ENCODE measurements around the gene TLR10. TPM values are rescaled to one million over a fixed set of nuclear protein-coding genes. Genes with fewer than 3 reads are reported as not detected.

Gene TLR10
- polyA plus RNA-seq, 1 of the 3 experiments (the other 2 are of a cell fraction), result not detected

- Histone ChIP-seq H3K27me3 (ENCODE audit: insufficient read depth) (no peaks in the 10 kb centered on the region; the same call in 1 of the 2 replicates), H4K20me1 (ENCODE audit: insufficient read depth) (no peaks in the 10 kb centered on the region), H3K36me3 (replicated peaks in 1 of 2; ENCODE audit: control insufficient read depth in 1 of 2, insufficient read depth in 2 of 2, low read length in 1 of 2) (no peaks in the 10 kb centered on the region), H3K9ac (no peak overlapping the region), H2AFZ (ENCODE audit: low read depth) (no peak overlapping the region), H3K9me2 (no peaks in the 10 kb centered on the region), H3K4me3 (ENCODE audit: low read depth in 2 of 2, low read length in 1 of 2) (no peak overlapping the region), H3K27ac (ENCODE audit: low read depth in 2 of 2, low read length in 1 of 2) (no peak overlapping the region), H3F3A (replicated peaks; ENCODE audit: insufficient read depth) (no peaks in the 10 kb centered on the region), H3K4me2 (no peak overlapping the region), H3K79me2 (ENCODE audit: insufficient read depth) (no peaks in the 10 kb centered on the region), H3K4me1 (ENCODE audit: control insufficient read depth in 1 of 2, insufficient read depth in 2 of 2, low read depth in 1 of 2, low read length in 1 of 2) (no peaks in the 10 kb centered on the region; a peak in 1 of 4 replicates), H3K9me3 (no peaks in the 10 kb centered on the region)
- no peak for DNase-seq
- WGBS (ENCODE audit: low lambda C conversion rate), result 70% methylated on average over 3 of the region's 3 CpGs
- ChIA-PET CTCF (interaction anchor here (0.9 to 4.7 kb wide), 2 partner anchors 19 to 42 kb away, joined by 3 to 41 read pairs; partner anchors contain the start of gene TLR10), POLR2A (no interaction called here)
- TF ChIP-seq FOXJ3 (CRISPR knock-in tag; IDR thresholded peaks at IDR 0.05) (no peak), JUND (IDR thresholded peaks at IDR 0.05) (no peak), TCF12 (IDR thresholded peaks at IDR 0.05) (no peak), GATA2 (CRISPR knock-in tag; IDR thresholded peaks at IDR 0.05) (no peak)
- TF ChIP-seq, protein P1, sequence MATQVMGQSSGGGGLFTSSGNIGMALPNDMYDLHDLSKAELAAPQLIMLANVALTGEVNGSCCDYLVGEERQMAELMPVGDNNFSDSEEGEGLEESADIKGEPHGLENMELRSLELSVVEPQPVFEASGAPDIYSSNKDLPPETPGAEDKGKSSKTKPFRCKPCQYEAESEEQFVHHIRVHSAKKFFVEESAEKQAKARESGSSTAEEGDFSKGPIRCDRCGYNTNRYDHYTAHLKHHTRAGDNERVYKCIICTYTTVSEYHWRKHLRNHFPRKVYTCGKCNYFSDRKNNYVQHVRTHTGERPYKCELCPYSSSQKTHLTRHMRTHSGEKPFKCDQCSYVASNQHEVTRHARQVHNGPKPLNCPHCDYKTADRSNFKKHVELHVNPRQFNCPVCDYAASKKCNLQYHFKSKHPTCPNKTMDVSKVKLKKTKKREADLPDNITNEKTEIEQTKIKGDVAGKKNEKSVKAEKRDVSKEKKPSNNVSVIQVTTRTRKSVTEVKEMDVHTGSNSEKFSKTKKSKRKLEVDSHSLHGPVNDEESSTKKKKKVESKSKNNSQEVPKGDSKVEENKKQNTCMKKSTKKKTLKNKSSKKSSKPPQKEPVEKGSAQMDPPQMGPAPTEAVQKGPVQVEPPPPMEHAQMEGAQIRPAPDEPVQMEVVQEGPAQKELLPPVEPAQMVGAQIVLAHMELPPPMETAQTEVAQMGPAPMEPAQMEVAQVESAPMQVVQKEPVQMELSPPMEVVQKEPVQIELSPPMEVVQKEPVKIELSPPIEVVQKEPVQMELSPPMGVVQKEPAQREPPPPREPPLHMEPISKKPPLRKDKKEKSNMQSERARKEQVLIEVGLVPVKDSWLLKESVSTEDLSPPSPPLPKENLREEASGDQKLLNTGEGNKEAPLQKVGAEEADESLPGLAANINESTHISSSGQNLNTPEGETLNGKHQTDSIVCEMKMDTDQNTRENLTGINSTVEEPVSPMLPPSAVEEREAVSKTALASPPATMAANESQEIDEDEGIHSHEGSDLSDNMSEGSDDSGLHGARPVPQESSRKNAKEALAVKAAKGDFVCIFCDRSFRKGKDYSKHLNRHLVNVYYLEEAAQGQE (IDR thresholded peaks at IDR 0.05; ENCODE audit: low read depth, low read length), result no peak
Measured at GRCh38 chr4:38800961-38801450, 18.2 kb upstream of the TLR10 start.

GRCh38 chr4:38800366-38800765 is 17.6 kb upstream of the TLR10 start:
- ChIA-PET POLR2A (no interaction called here), CTCF (interaction anchor here (0.9 kb wide), 1 partner anchor 18 kb away, joined by 3 read pairs; the partner anchor contains the start of gene TLR10)
- H3K27ac ChIP-seq (ENCODE audit: low read depth in 2 of 2, low read length in 1 of 2), result no peak overlapping the region
- H3K4me3 ChIP-seq (ENCODE audit: low read depth in 2 of 2, low read length in 1 of 2), result no peak overlapping the region
- H3F3A ChIP-seq (replicated peaks; ENCODE audit: insufficient read depth), result no peaks in the 10 kb centered on the region
- no peaks in the 10 kb centered on the region; the same call in 1 of the 2 replicates for H3K27me3 ChIP-seq (ENCODE audit: insufficient read depth)
- H3K4me1 ChIP-seq (ENCODE audit: control insufficient read depth in 1 of 2, insufficient read depth in 2 of 2, low read depth in 1 of 2, low read length in 1 of 2), result no peaks in the 10 kb centered on the region; a peak in 1 of 4 replicates
- no peaks in the 10 kb centered on the region for H3K9me2 ChIP-seq
- no peaks in the 10 kb centered on the region for H3K9me3 ChIP-seq
- H4K20me1 ChIP-seq (ENCODE audit: insufficient read depth), result no peaks in the 10 kb centered on the region
- TF ChIP-seq USF2 (IDR thresholded peaks at IDR 0.05; ENCODE audit: borderline replicate concordance, low read depth, low read length) (no peak), MAX (IDR thresholded peaks at IDR 0.05; ENCODE audit: low read depth) (no peak), TCF12 (IDR thresholded peaks at IDR 0.05) (no peak)
- no peaks in the 10 kb centered on the region for H3K79me2 ChIP-seq (ENCODE audit: insufficient read depth)
- no peak for DNase-seq
- no peaks in the 10 kb centered on the region for H3K36me3 ChIP-seq (replicated peaks in 1 of 2; ENCODE audit: control insufficient read depth in 1 of 2, insufficient read depth in 2 of 2, low read length in 1 of 2)
- no peak overlapping the region for H3K9ac ChIP-seq
- no peak overlapping the region for H3K4me2 ChIP-seq
- no peak overlapping the region for H2AFZ ChIP-seq (ENCODE audit: low read depth)
- 68% methylated on average over 2 of the region's 2 CpGs for WGBS (ENCODE audit: low lambda C conversion rate)

Data from SK-N-SH (cell line).